NCI-H524 treated with DMSO at 0.1 percent for 48 hours (cell line): Measurements from ENCODE around the gene PTPA.

Experiments
- DNase-seq: peaks from one replicate; lab custom pipeline; 2025; lab: John Stamatoyannopoulos, UW

Gene PTPA

GRCh38 chr9:129084087-129084486 is 27.1 kb upstream of the PTPA start:
- no peak for DNase-seq

GRCh38 chr9:129089246-129089645 is 22.0 kb upstream of the PTPA start:
- DNase-seq, result no peak

GRCh38 chr9:129093602-129094386 is 17.4 kb upstream of the PTPA start:
- no peak for DNase-seq

GRCh38 chr9:129094387-129095169 is 16.6 kb upstream of the PTPA start:
- DNase-seq, result no peak

- DNase-seq, result no peak
Observed at GRCh38 chr9:129095170-129095667, 16.0 kb upstream of the PTPA start.

- DNase-seq, result no peak
Observed at GRCh38 chr9:129095908-129096307, 15.3 kb upstream of the PTPA start.

GRCh38 chr9:129097671-129098306 is 13.4 kb upstream of the PTPA start:
- no peak for DNase-seq

- no peak for DNase-seq
Observed at GRCh38 chr9:129098328-129098727, 12.9 kb upstream of the PTPA start.

GRCh38 chr9:129100383-129101169 is 10.6 kb upstream of the PTPA start:
- DNase-seq, result no peak

- no peak for DNase-seq
Observed at GRCh38 chr9:129101279-129101678, 9.9 kb upstream of the PTPA start.

- DNase-seq, result no peak
Observed at GRCh38 chr9:129102095-129102525, 9.1 kb upstream of the PTPA start.

- peak; percentile 2 for DNase-seq
Observed at GRCh38 chr9:129102791-129103594, 8.2 kb upstream of the PTPA start.

- DNase-seq, result no peak
Observed at GRCh38 chr9:129103595-129103965, 7.6 kb upstream of the PTPA start.

- DNase-seq, result no peak
Observed at GRCh38 chr9:129104051-129104450, 7.2 kb upstream of the PTPA start.

- no peak for DNase-seq
Observed at GRCh38 chr9:129105857-129106694, 5.1 kb upstream of the PTPA start.

- DNase-seq, result no peak
Observed at GRCh38 chr9:129107651-129108050, 3.6 kb upstream of the PTPA start.

- no peak for DNase-seq
Observed at GRCh38 chr9:129108083-129108804, 3.0 kb upstream of the PTPA start.

- no peak for DNase-seq
Observed at GRCh38 chr9:129108805-129109536, 2.2 kb upstream of the PTPA start.

- DNase-seq, result no peak
Observed at GRCh38 chr9:129109537-129109903, 1.7 kb upstream of the PTPA start.
